ENCODE data around the gene RPUSD4. TPM values are rescaled to one million over a fixed set of nuclear protein-coding genes. Genes with fewer than 3 reads are reported as not detected.

RPUSD4 gene, protein sequence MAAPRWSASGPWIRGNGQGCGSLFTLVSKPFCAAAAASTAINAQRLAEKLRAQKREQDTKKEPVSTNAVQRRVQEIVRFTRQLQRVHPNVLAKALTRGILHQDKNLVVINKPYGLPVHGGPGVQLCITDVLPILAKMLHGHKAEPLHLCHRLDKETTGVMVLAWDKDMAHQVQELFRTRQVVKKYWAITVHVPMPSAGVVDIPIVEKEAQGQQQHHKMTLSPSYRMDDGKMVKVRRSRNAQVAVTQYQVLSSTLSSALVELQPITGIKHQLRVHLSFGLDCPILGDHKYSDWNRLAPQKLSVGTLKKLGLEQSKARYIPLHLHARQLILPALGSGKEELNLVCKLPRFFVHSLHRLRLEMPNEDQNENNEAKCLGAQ
- 25.5 and 31.5 TPM in 2 replicates for total RNA-seq

DNA sequence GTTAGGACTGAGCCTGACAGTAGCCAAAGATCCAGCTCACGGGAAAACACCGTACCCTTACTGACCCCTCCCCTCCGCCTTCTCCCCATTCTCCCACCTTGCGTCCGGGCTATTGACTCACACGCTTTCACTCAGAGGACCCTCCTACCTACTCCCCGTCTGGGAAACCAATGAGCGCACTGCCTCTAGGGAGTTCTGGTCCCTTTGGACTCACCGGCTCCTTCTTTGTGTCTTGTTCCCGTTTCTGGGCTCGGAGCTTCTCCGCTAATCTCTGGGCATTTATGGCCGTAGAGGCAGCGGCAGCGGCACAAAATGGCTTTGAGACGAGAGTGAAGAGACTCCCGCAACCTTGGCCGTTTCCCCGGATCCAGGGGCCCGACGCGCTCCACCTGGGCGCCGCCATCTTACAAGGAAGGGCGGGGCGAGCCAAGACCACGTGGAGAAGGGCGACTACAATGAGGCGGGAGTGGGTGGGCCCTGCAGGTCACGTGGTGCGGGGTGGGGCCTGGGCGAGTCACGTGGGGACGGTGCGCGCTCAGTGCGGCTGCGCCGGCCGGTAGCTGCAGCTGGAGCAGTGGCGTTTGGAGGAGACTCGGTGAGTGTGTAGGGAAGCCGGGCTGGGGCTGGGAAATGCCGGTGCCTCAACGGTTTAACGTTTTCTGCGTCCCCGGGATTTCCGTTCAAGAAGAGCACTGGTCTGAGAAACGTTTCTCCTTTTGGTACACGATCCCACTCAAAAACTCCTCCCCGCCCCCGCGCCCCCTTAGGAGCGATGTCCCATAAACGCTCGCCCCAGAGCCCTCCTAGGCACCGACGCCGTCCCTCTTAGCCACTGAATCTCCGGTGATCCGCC, at the start of gene RPUSD4, which contains the start of gene FAM118B:
TSS of gene RPUSD4 (minus strand) at position 415 of the 853 bp plus-strand sequence. CDS start at position 403, 12 bp downstream.
TSS of gene FAM118B (plus strand) at position 547 of the 853 bp plus-strand sequence. CDS start 23,220 bp downstream, outside the sequence.

Other genes starting within 250 kb of the RPUSD4 start
- gene CDON, start 148.8 kb downstream of the RPUSD4 start, total RNA-seq, result 1.5 and 2.9 TPM in 2 replicates
- gene FAM118B, start 132 bp upstream of the RPUSD4 start, total RNA-seq, result 13.6 and 30.8 TPM in 2 replicates
- 27.7 and 29.4 TPM in 2 replicates for gene SRPRA, start 57.2 kb upstream of the RPUSD4 start, total RNA-seq
- 3.8 and 10.6 TPM in 2 replicates for gene FOXRED1, start 57.5 kb upstream of the RPUSD4 start, total RNA-seq
- 1.2 and 1.9 TPM in 2 replicates for gene TIRAP, start 71.4 kb upstream of the RPUSD4 start, total RNA-seq
- 6.7 and 10.7 TPM in 2 replicates for gene DCPS, start 92.4 kb upstream of the RPUSD4 start, total RNA-seq
- gene ST3GAL4, start 144.0 kb upstream of the RPUSD4 start, total RNA-seq, result 15.4 and 18.5 TPM in 2 replicates